ENCODE data around the gene OOSP4B. TPM values are rescaled to one million over a fixed set of nuclear protein-coding genes. Genes with fewer than 3 reads are reported as not detected.

Gene OOSP4B
- total and polyA plus RNA-seq, 2 donors (not counting 1 experiment from before 2014, with no cell fraction given) = not detected

- Histone ChIP-seq H3K27ac (ENCODE audit: low read length in 2 of 2) (no peak overlapping the region), H3K4me3 (ENCODE audit: control extremely low read depth in 1 of 5, extremely low read depth in 1 of 5, insufficient read depth in 1 of 5, low read depth in 2 of 5, low read length in 4 of 5) (no peak overlapping the region), H3K27me3 (replicated peaks in 1 of 4; ENCODE audit: control extremely low read depth in 1 of 4, control insufficient read depth in 3 of 4, insufficient read depth in 4 of 4, low read length in 3 of 4) (no peaks in the 10 kb centered on the region), H3K9ac (ENCODE audit: low read length) (no peak overlapping the region), H4K20me1 (ENCODE audit: control insufficient read depth, insufficient read depth, low read length, poor library complexity, severe bottlenecking) (no peaks in the 10 kb centered on the region), H3K4me2 (replicated peaks; ENCODE audit: low read depth, low read length, poor library complexity, severe bottlenecking) (no peak overlapping the region), H3K79me2 (ENCODE audit: control insufficient read depth, insufficient read depth, low read length) (no peaks in the 10 kb centered on the region), H2AFZ (ENCODE audit: insufficient read depth, low read depth, low read length, poor library complexity, severe bottlenecking) (no peak overlapping the region), H3K36me3 (replicated peaks in 1 of 2; ENCODE audit: control extremely low read depth in 1 of 2, control insufficient read depth in 1 of 2, extremely low read depth in 1 of 2, insufficient read depth in 2 of 2, low read length in 1 of 2) (no peaks in the 10 kb centered on the region), H3K9me3 (ENCODE audit: control extremely low read depth in 1 of 3, control insufficient read depth in 2 of 3, insufficient read depth in 1 of 3, low read length in 2 of 3) (no peaks in the 10 kb centered on the region), H3K4me1 (ENCODE audit: control insufficient read depth in 2 of 2, insufficient read depth in 2 of 2, low read length in 2 of 2) (no peaks in the 10 kb centered on the region)
- DNase-seq = no peak
- CTCF ChIA-PET = no interaction called here
- WGBS (ENCODE audit: insufficient coverage) = no CpG with 5 or more reads among the region's 2 CpGs
- TF ChIP-seq CTCF (IDR thresholded peaks at IDR 0.05) (no peak), EZH2 (IDR thresholded peaks at IDR 0.05; ENCODE audit: borderline replicate concordance, insufficient read depth, low read depth, low read length, poor library complexity, severe bottlenecking) (no peak)
- Mint-ChIP-seq H3K4me3 (no peak overlapping the region), H3K9me3 (ENCODE audit: insufficient read depth) (no peaks in the 10 kb centered on the region), H3K27me3 (peaks cover 16% of the 10 kb centered on the region), H3K4me1 (no peaks in the 10 kb centered on the region), H3K27ac (no peak overlapping the region)
- intact Hi-C loops (cut with micrococcal nuclease) = no loop called here
- POLR2A ChIA-PET = no interaction called here
- ATAC-seq (ENCODE audit: low read depth) = no peak
Observed at GRCh38 chr11:59997800-59998199, 19.2 kb upstream of the OOSP4B start.

GRCh38 chr11:59999691-60000090 is 17.3 kb upstream of the OOSP4B start:
- no peak overlapping the region for H2AFZ ChIP-seq (ENCODE audit: insufficient read depth, low read depth, low read length, poor library complexity, severe bottlenecking)
- H3K4me2 ChIP-seq (replicated peaks; ENCODE audit: low read depth, low read length, poor library complexity, severe bottlenecking) = no peak overlapping the region
- no peak for TF ChIP-seq CTCF (IDR thresholded peaks at IDR 0.05)
- TF ChIP-seq EZH2 (IDR thresholded peaks at IDR 0.05; ENCODE audit: borderline replicate concordance, insufficient read depth, low read depth, low read length, poor library complexity, severe bottlenecking) = no peak
- Mint-ChIP-seq H3K27me3 (peaks cover 9% of the 10 kb centered on the region), H3K9me3 (ENCODE audit: insufficient read depth) (no peaks in the 10 kb centered on the region), H3K27ac (no peak overlapping the region), H3K4me1 (no peaks in the 10 kb centered on the region), H3K4me3 (no peak overlapping the region)
- H3K9me3 ChIP-seq (ENCODE audit: control extremely low read depth in 1 of 3, control insufficient read depth in 2 of 3, insufficient read depth in 1 of 3, low read length in 2 of 3) = no peaks in the 10 kb centered on the region
- H4K20me1 ChIP-seq (ENCODE audit: control insufficient read depth, insufficient read depth, low read length, poor library complexity, severe bottlenecking) = no peaks in the 10 kb centered on the region
- 83% methylated on average over 4 of the region's 4 CpGs for WGBS (ENCODE audit: insufficient coverage)
- no peak overlapping the region for H3K27ac ChIP-seq (ENCODE audit: low read length in 2 of 2)
- intact Hi-C loops (cut with micrococcal nuclease) = no loop called here
- ChIA-PET POLR2A (no interaction called here), CTCF (no interaction called here)
- H3K36me3 ChIP-seq (replicated peaks in 1 of 2; ENCODE audit: control extremely low read depth in 1 of 2, control insufficient read depth in 1 of 2, extremely low read depth in 1 of 2, insufficient read depth in 2 of 2, low read length in 1 of 2) = no peaks in the 10 kb centered on the region
- no peaks in the 10 kb centered on the region for H3K4me1 ChIP-seq (ENCODE audit: control insufficient read depth in 2 of 2, insufficient read depth in 2 of 2, low read length in 2 of 2)
- H3K9ac ChIP-seq (ENCODE audit: low read length) = no peak overlapping the region
- ATAC-seq (ENCODE audit: low read depth) (no peak), DNase-seq (no peak)
- no peaks in the 10 kb centered on the region for H3K27me3 ChIP-seq (replicated peaks in 1 of 4; ENCODE audit: control extremely low read depth in 1 of 4, control insufficient read depth in 3 of 4, insufficient read depth in 4 of 4, low read length in 3 of 4)
- H3K4me3 ChIP-seq (ENCODE audit: control extremely low read depth in 1 of 5, extremely low read depth in 1 of 5, insufficient read depth in 1 of 5, low read depth in 2 of 5, low read length in 4 of 5) = no peak overlapping the region
- no peaks in the 10 kb centered on the region for H3K79me2 ChIP-seq (ENCODE audit: control insufficient read depth, insufficient read depth, low read length)

All from B cell (primary cell).